Spleen (tissue), 11 donors: ENCODE data around the gene USP21. TPM values are rescaled to one million over a fixed set of nuclear protein-coding genes. Genes with fewer than 3 reads are reported as not detected.

Source experiments
- DNase-seq: peaks from one replicate; pipeline ENCODE4 v3.0.0-alpha.2; 2020
- H3K27ac ChIP-seq, 8 donors: fragments of 200-600 bp; sonication (generic) in 7 of 8; 1 replicate in 4 of 8; 2 replicates in 4 of 8; pipeline versions ENCODE4 v1.5.0 to v1.8.0; 2016 to 2021; ENCODE audit warnings: inconsistent platforms in 4 of 8, mild to moderate bottlenecking in 4 of 8, moderate library complexity in 1 of 8
- H3K27me3 ChIP-seq, 7 donors: fragments of 200-600 bp; sonication (generic) in 6 of 7; replicated peaks in 1 of 7; 1 replicate in 4 of 7; 2 replicates in 3 of 7; pipeline versions ENCODE4 v1.5.0 to v1.8.0; 2016 to 2021; ENCODE audit warnings: inconsistent platforms in 3 of 7, mild to moderate bottlenecking in 1 of 7
- H3K36me3 ChIP-seq, 6 donors: fragments of 200-600 bp; sonication (generic) in 5 of 6; 1 replicate in 4 of 6; 2 replicates in 2 of 6; pipeline versions ENCODE4 v1.5.0 to v1.8.0; 2016 to 2021; ENCODE audit warnings: inconsistent platforms in 2 of 6
- H3K4me1 ChIP-seq, 6 donors: fragments of 200-600 bp; sonication (generic) in 5 of 6; 1 replicate in 3 of 6; 2 replicates in 3 of 6; pipeline versions ENCODE4 v1.5.0 to v1.8.0; 2016 to 2021; ENCODE audit warnings: inconsistent platforms in 3 of 6
- H3K4me3 ChIP-seq, 8 donors: fragments of 200-600 bp; sonication (generic) in 7 of 8; 1 replicate in 4 of 8; 2 replicates in 4 of 8; pipeline versions ENCODE4 v1.5.0 to v1.8.0; 2016 to 2021; ENCODE audit warnings: inconsistent platforms in 4 of 8, mild to moderate bottlenecking in 4 of 8, moderate library complexity in 2 of 8
- H3K9me3 ChIP-seq, 8 donors: fragments of 200-600 bp; sonication (generic) in 7 of 8; 1 replicate in 4 of 8; 2 replicates in 4 of 8; pipeline versions ENCODE4 v1.5.0 to v1.8.0; 2016 to 2021; ENCODE audit warnings: inconsistent platforms in 4 of 8
- CTCF ChIP-seq, 11 experiments: fragments of 200-600 bp in 7 of 11; fragments of 450-650 bp in 4 of 11; sonication (generic) in 4 of 11; IDR thresholded peaks in 8 of 11; conservative IDR thresholded peaks in 3 of 11; 1 replicate in 7 of 11; 2 replicates in 4 of 11; pipeline versions ENCODE4 v1.4.0 to v1.8.0; 2016 to 2021; ENCODE audit warnings: antibody characterized with exemption in 11 of 11, inconsistent platforms in 4 of 11, mild to moderate bottlenecking in 1 of 11
- POLR2A ChIP-seq, 3 donors: fragments of 450-650 bp; IDR thresholded peaks; one replicate each; pipeline ENCODE4 v1.5.1; 2017; ENCODE audit warnings: antibody characterized with exemption in 3 of 3, mild to moderate bottlenecking in 1 of 3
- POLR2AphosphoS5 ChIP-seq, 3 donors: sonication (generic); formaldehyde crosslinking; IDR thresholded peaks; one replicate each; pipeline ENCODE4 v1.5.1; 2017; ENCODE audit warnings: antibody characterized with exemption in 3 of 3
- WGBS, 5 donors: extraction: QIAGEN DNeasy Blood & Tissue Kit in 3 of 5; methylation state at CpG; one replicate each; pipeline versions ENCODE4 v1.1.5 to v1.1.7; 2013 to 2018; 5-methylcytosine and 5-hydroxymethylcytosine counted together
- intact Hi-C: fragments of 100-400 bp; cut with DNase I; formaldehyde crosslinking; loops from one replicate; pipeline ENCODE4 v1.15.0; 2023; ENCODE audit warnings: low total_unique reads
- polyA plus RNA-seq, 3 donors: library from polyadenylated mRNA; stranded (reverse); fragments of 200-250 nt; gene quantifications; one replicate each; pipeline ENCODE4 v1.2.1, GENCODE V29; 2013
- total RNA-seq, 7 donors: library from RNA; depleted of rRNA in 3 of 7; stranded (reverse); fragments of >200 nt in 3 of 7; fragmentation: NEBNext Ultra II Directional in 4 of 7; extraction: Animal tissue kit (Norgen Biotek cat#: 25700) in 4 of 7; gene quantifications; one replicate each; pipeline versions ENCODE4 v1.1.0 to v1.2.1, GENCODE V29; 2016 to 2021
- donor health status: healthy with polysubstance abuse.
- donor health status: DM: no; HTN: no; CAD: no; lungs with moderate emphysema.
- donor health status: DM: no; HTN: no; CAD: no.
- donor health status: Bipolar disorder and iron deficiency.
- donor health status: healthy.
- donor health status: DM: no; HTN: no; CAD: no.
- donor health status: DM: yes; HTN: yes; CAD: no.

The USP21 gene
- total and polyA plus RNA-seq, 10 donors: 17.9 to 33.0 (median 27.0) TPM

GRCh38 chr1:161158316-161159010 lies 837 bp upstream of the USP21 start:
- Histone ChIP-seq H3K4me3 (peak overlapping the region in 5 of 8 donors; percentile 64 to 99 (median 93)), H3K4me1 (peaks cover 28 to 70% (median 53%) of the 10 kb centered on the region in 6 donors), H3K27ac (peak overlapping the region; percentile 69 to 92 (median 88)), H3K9me3 (no peaks in the 10 kb centered on the region), H3K36me3 (peaks cover 0 to 52% (median 21%) of the 10 kb centered on the region in 6 donors), H3K27me3 (no peaks in the 10 kb centered on the region)
- intact Hi-C loops: no loop called here
- WGBS, 5 donors: 64 to 72% (median 72%) methylated on average over 9 of the region's 9 CpGs
- DNase-seq: no peak
- TF ChIP-seq POLR2AphosphoS5 (IDR thresholded peaks at IDR 0.05) (no peak), CTCF (IDR thresholded peaks at IDR 0.05 in 8 of 11, conservative IDR thresholded peaks at IDR 0.05 in 3 of 11) (no peak), POLR2A (IDR thresholded peaks at IDR 0.05) (no peak)

- intact Hi-C loops: no loop called here
- H3K27me3 ChIP-seq: no peaks in the 10 kb centered on the region
- DNase-seq: no peak
- no peaks in the 10 kb centered on the region for H3K9me3 ChIP-seq
- peaks cover 0 to 66% (median 31%) of the 10 kb centered on the region in 6 donors for H3K36me3 ChIP-seq
- WGBS, 5 donors: 12 to 40% (median 16%) methylated on average over 6 to 11 of the region's 11 CpGs
- H3K27ac ChIP-seq: peak overlapping the region; percentile 69 to 92 (median 88)
- peak overlapping the region; percentile 64 to 99 (median 94) for H3K4me3 ChIP-seq
- peaks cover 23 to 67% (median 47%) of the 10 kb centered on the region in 6 donors for H3K4me1 ChIP-seq
- TF ChIP-seq POLR2A (IDR thresholded peaks at IDR 0.05) (no peak), CTCF (IDR thresholded peaks at IDR 0.05 in 8 of 11, conservative IDR thresholded peaks at IDR 0.05 in 3 of 11) (no peak), POLR2AphosphoS5 (IDR thresholded peaks at IDR 0.05) (no peak)
Observed at GRCh38 chr1:161159913-161160243, 578 bp downstream of the USP21 start.

- Histone ChIP-seq H3K27ac (no peak overlapping the region), H3K4me3 (peak overlapping the region in 2 of 8 donors; percentile 93 to 96), H3K27me3 (no peaks in the 10 kb centered on the region), H3K36me3 (peaks cover 0 to 70% (median 31%) of the 10 kb centered on the region in 6 donors), H3K4me1 (peaks cover 22 to 67% (median 47%) of the 10 kb centered on the region in 6 donors), H3K9me3 (no peaks in the 10 kb centered on the region)
- peak in 1 of 3 donors; percentile 12 for TF ChIP-seq POLR2AphosphoS5 (IDR thresholded peaks at IDR 0.05)
- TF ChIP-seq CTCF (IDR thresholded peaks at IDR 0.05 in 8 of 11, conservative IDR thresholded peaks at IDR 0.05 in 3 of 11): no peak
- peak; percentile 81 for DNase-seq
- intact Hi-C loops: no loop called here
- 95 to 97% (median 96%) methylated on average over 22 of the region's 22 CpGs for WGBS, 5 donors
Observed at GRCh38 chr1:161160671-161161145, 1.4 kb downstream of the USP21 start.

- no peaks in the 10 kb centered on the region for H3K9me3 ChIP-seq
- H3K27ac ChIP-seq: peak overlapping the region in 1 of 8 donors; percentile 25
- H3K36me3 ChIP-seq: peaks cover 0 to 69% (median 31%) of the 10 kb centered on the region in 6 donors
- TF ChIP-seq CTCF (IDR thresholded peaks at IDR 0.05 in 8 of 11, conservative IDR thresholded peaks at IDR 0.05 in 3 of 11): no peak
- no peak for TF ChIP-seq POLR2A (IDR thresholded peaks at IDR 0.05)
- no peak for TF ChIP-seq POLR2AphosphoS5 (IDR thresholded peaks at IDR 0.05)
- H3K27me3 ChIP-seq: no peaks in the 10 kb centered on the region
- H3K4me1 ChIP-seq: peaks cover 22 to 69% (median 48%) of the 10 kb centered on the region in 6 donors
- WGBS, 5 donors: 85 to 93% (median 91%) methylated on average over 5 of the region's 5 CpGs
- intact Hi-C loops: no loop called here
- no peak overlapping the region for H3K4me3 ChIP-seq
- no peak for DNase-seq
Observed at GRCh38 chr1:161161652-161162051, 2.4 kb downstream of the USP21 start.
